ENCODE results near the gene FBXO24. TPM values are rescaled to one million over a fixed set of nuclear protein-coding genes. Genes with fewer than 3 reads are reported as not detected.

Gene FBXO24
- total and polyA plus RNA-seq, 7 experiments from 2014 or later, result 0.75 to 3.1 (median 2.0) TPM

Other genes starting within 250 kb of the FBXO24 start
- 100 to 1,000 TPM in 4 of 5 experiments, 10 to 100 TPM in 1; 79.1 to 137 (median 120) TPM for gene PILRB, start 228.2 kb upstream of the FBXO24 start, total RNA-seq
- 10 to 100 TPM in 1 of 2 donors, 1 to 10 TPM in 1; 1.1 to 11.1 TPM for gene PILRB, start 228.2 kb upstream of the FBXO24 start, polyA plus RNA-seq
- 100 to 1,000 TPM in 1 of 5 experiments, 10 to 100 TPM in 4; 13.0 to 118 (median 14.3) TPM for gene PILRA, start 212.8 kb upstream of the FBXO24 start, total RNA-seq
- 1 to 10 TPM in 1 of 2 donors, under 1 TPM in 1; 0.40 to 1.1 TPM for gene PILRA, start 212.8 kb upstream of the FBXO24 start, polyA plus RNA-seq
- 10 to 100 TPM in 3 of 5 experiments, 1 to 10 TPM in 2; 4.1 to 18.6 (median 10.3) TPM for gene ZCWPW1, start 157.6 kb upstream of the FBXO24 start, total RNA-seq
- gene ZCWPW1, start 157.6 kb upstream of the FBXO24 start, polyA plus RNA-seq, result 1 to 10 TPM; 5.6 to 5.9 TPM
- 10 to 100 TPM; 47.9 to 68.2 (median 65.1) TPM for gene MEPCE, start 156.5 kb upstream of the FBXO24 start, total RNA-seq
- gene MEPCE, start 156.5 kb upstream of the FBXO24 start, polyA plus RNA-seq, result 10 to 100 TPM; 12.2 to 20.5 TPM
- gene PPP1R35, start 149.8 kb upstream of the FBXO24 start, total RNA-seq, result 10 to 100 TPM; 33.5 to 80.0 (median 65.7) TPM
- 10 to 100 TPM; 25.1 to 52.7 TPM for gene PPP1R35, start 149.8 kb upstream of the FBXO24 start, polyA plus RNA-seq
- 1 to 10 TPM; 1.6 to 7.8 (median 2.2) TPM for gene SPACDR, start 122.1 kb upstream of the FBXO24 start, total RNA-seq
- under 1 TPM in 1 of 2 donors, not detected in 1; 0.85 TPM for gene SPACDR, start 122.1 kb upstream of the FBXO24 start, polyA plus RNA-seq
- 100 to 1,000 TPM in 4 of 5 experiments, 10 to 100 TPM in 1; 75.6 to 124 (median 115) TPM for gene TSC22D4, start 107.1 kb upstream of the FBXO24 start, total RNA-seq
- 10 to 100 TPM; 23.7 to 30.1 TPM for gene TSC22D4, start 107.1 kb upstream of the FBXO24 start, polyA plus RNA-seq
- gene NYAP1, start 102.4 kb upstream of the FBXO24 start, total RNA-seq, result under 1 TPM; 0.11 to 0.64 (median 0.44) TPM
- gene NYAP1, start 102.4 kb upstream of the FBXO24 start, polyA plus RNA-seq, result not detected
- gene AGFG2, start 47.1 kb upstream of the FBXO24 start, total RNA-seq, result 10 to 100 TPM; 15.8 to 42.4 (median 23.3) TPM
- 1 to 10 TPM; 5.7 to 9.8 TPM for gene AGFG2, start 47.1 kb upstream of the FBXO24 start, polyA plus RNA-seq
- gene SAP25, start 12.4 kb upstream of the FBXO24 start, total RNA-seq, result 100 to 1,000 TPM in 2 of 5 experiments, 10 to 100 TPM in 3; 29.1 to 174 (median 71.3) TPM
- under 1 TPM in 1 of 2 donors, not detected in 1; 0.48 TPM for gene SAP25, start 12.4 kb upstream of the FBXO24 start, polyA plus RNA-seq
- 100 to 1,000 TPM; 199 to 504 (median 407) TPM for gene LRCH4, start 199 bp upstream of the FBXO24 start, total RNA-seq
- gene LRCH4, start 199 bp upstream of the FBXO24 start, polyA plus RNA-seq, result 100 to 1,000 TPM; 143 to 199 TPM
- gene PCOLCE, start 16.0 kb downstream of the FBXO24 start, total RNA-seq, result 10 to 100 TPM in 1 of 5 experiments, 1 to 10 TPM in 4; 9.1 to 11.7 (median 9.5) TPM
- gene PCOLCE, start 16.0 kb downstream of the FBXO24 start, polyA plus RNA-seq, result under 1 TPM in 1 of 2 donors, not detected in 1; 0.64 TPM
- 10 to 100 TPM in 4 of 5 experiments, 1 to 10 TPM in 1; 8.8 to 54.9 (median 13.1) TPM for gene MOSPD3, start 26.2 kb downstream of the FBXO24 start, total RNA-seq
- 10 to 100 TPM; 20.4 to 20.6 TPM for gene MOSPD3, start 26.2 kb downstream of the FBXO24 start, polyA plus RNA-seq
- gene TFR2, start 55.2 kb downstream of the FBXO24 start, total RNA-seq, result 10 to 100 TPM in 1 of 5 experiments, 1 to 10 TPM in 4; 1.8 to 14.4 (median 4.0) TPM
- 1 to 10 TPM in 1 of 2 donors, under 1 TPM in 1; 0.55 to 1.3 TPM for gene TFR2, start 55.2 kb downstream of the FBXO24 start, polyA plus RNA-seq
- gene ACTL6B, start 70.1 kb downstream of the FBXO24 start, total RNA-seq, result not detected
- not detected for gene ACTL6B, start 70.1 kb downstream of the FBXO24 start, polyA plus RNA-seq
- 100 to 1,000 TPM in 4 of 5 experiments, 10 to 100 TPM in 1; 98.2 to 215 (median 132) TPM for gene GNB2, start 87.4 kb downstream of the FBXO24 start, total RNA-seq
- gene GNB2, start 87.4 kb downstream of the FBXO24 start, polyA plus RNA-seq, result 10 to 100 TPM; 35.8 to 53.2 TPM
- gene GIGYF1, start 107.9 kb downstream of the FBXO24 start, total RNA-seq, result 100 to 1,000 TPM in 2 of 5 experiments, 10 to 100 TPM in 3; 48.3 to 125 (median 91.4) TPM
- 1 to 10 TPM; 1.4 to 2.9 TPM for gene GIGYF1, start 107.9 kb downstream of the FBXO24 start, polyA plus RNA-seq
- gene POP7, start 119.8 kb downstream of the FBXO24 start, total RNA-seq, result 10 to 100 TPM in 4 of 5 experiments, 1 to 10 TPM in 1; 8.9 to 38.2 (median 15.0) TPM
- 10 to 100 TPM; 37.3 to 56.4 TPM for gene POP7, start 119.8 kb downstream of the FBXO24 start, polyA plus RNA-seq
- not detected for gene EPO, start 134.1 kb downstream of the FBXO24 start, total RNA-seq
- gene EPO, start 134.1 kb downstream of the FBXO24 start, polyA plus RNA-seq, result not detected
- gene ZAN, start 147.3 kb downstream of the FBXO24 start, total RNA-seq, result not detected
- gene ZAN, start 147.3 kb downstream of the FBXO24 start, polyA plus RNA-seq, result not detected
- 10 to 100 TPM in 1 of 5 experiments, 1 to 10 TPM in 4; 1.9 to 13.2 (median 7.9) TPM for gene EPHB4, start 241.2 kb downstream of the FBXO24 start, total RNA-seq
- gene EPHB4, start 241.2 kb downstream of the FBXO24 start, polyA plus RNA-seq, result under 1 TPM in 1 of 2 donors, not detected in 1; 0.23 TPM